Smooth muscle cell (in vitro differentiated cells): ENCODE data around the gene GPR78. TPM values are rescaled to one million over a fixed set of nuclear protein-coding genes. Genes with fewer than 3 reads are reported as not detected.

Experiments
- DNase-seq: peaks from one replicate; lab custom pipeline; 2025; ENCODE audit not compliant: unreplicated experiment; lab: John Stamatoyannopoulos, UW
- H2AFZ ChIP-seq: fragments of 200-600 bp; sonication (generic); 2 replicates; pipeline ENCODE4 v1.6.0; 2016; ENCODE audit warnings: antibody characterized with exemption, low read depth, mild to moderate bottlenecking
- H3F3A ChIP-seq: fragments of 200-600 bp; sonication (generic); 2 replicates; pipeline ENCODE4 v1.6.0; 2017; ENCODE audit warnings: antibody characterized with exemption, low read depth
- H3K27ac ChIP-seq: fragments of 200-600 bp; sonication (generic); 2 replicates; pipeline ENCODE4 v1.5.1; 2016; ENCODE audit warnings: low read depth, mild to moderate bottlenecking
- H3K27me3 ChIP-seq: fragments of 200-600 bp; sonication (generic); 2 replicates; pipeline ENCODE4 v1.6.1; 2016; ENCODE audit warnings: low read depth, mild to moderate bottlenecking
- H3K36me3 ChIP-seq: fragments of 200-600 bp; sonication (generic); 2 replicates; pipeline ENCODE4 v1.5.1; 2016; ENCODE audit warnings: low read depth
- H3K4me1 ChIP-seq: fragments of 200-600 bp; sonication (generic); 2 replicates; pipeline ENCODE4 v1.5.1; 2016; ENCODE audit warnings: low read depth
- H3K4me2 ChIP-seq: fragments of 200-600 bp; sonication (generic); 2 replicates; pipeline ENCODE4 v1.6.0; 2016; ENCODE audit warnings: mild to moderate bottlenecking
- H3K4me3 ChIP-seq: fragments of 200-600 bp; sonication (generic); 2 replicates; pipeline ENCODE4 v1.5.1; 2016; ENCODE audit warnings: mild to moderate bottlenecking
- H3K79me2 ChIP-seq: fragments of 200-600 bp; sonication (generic); 2 replicates; pipeline ENCODE4 v1.6.0; 2016; ENCODE audit warnings: low read depth, mild to moderate bottlenecking
- H3K9ac ChIP-seq: fragments of 200-600 bp; sonication (generic); 2 replicates; pipeline ENCODE4 v1.6.0; 2016; ENCODE audit warnings: low read depth
- H3K9me3 ChIP-seq: fragments of 200-600 bp; sonication (generic); replicated peaks from 2 replicates; pipeline ENCODE4 v1.5.1; 2016; ENCODE audit warnings: low read depth
- H4K20me1 ChIP-seq: fragments of 200-600 bp; sonication (generic); 2 replicates; pipeline ENCODE4 v1.6.0; 2016; ENCODE audit warnings: low read depth
- WGBS: methylation state at CpG from one replicate; pipeline ENCODE4 v1.1.7; 2016; ENCODE audit warnings: low lambda C conversion rate; 5-methylcytosine and 5-hydroxymethylcytosine counted together
- polyA plus RNA-seq: library from polyadenylated mRNA; unstranded; fragments of >200 nt; fragmentation: Nextera tagmentation; extraction: Ambion mirVana; gene quantifications from 2 replicates; pipeline ENCODE4 v1.2.1, GENCODE V29; 2016
- total RNA-seq: library from RNA; depleted of rRNA; stranded (reverse); fragments of >200 nt; gene quantifications from 2 replicates; pipeline ENCODE4 v1.2.3, GENCODE V29; 2014
- TF ChIP-seq, protein P1 (sequence below): fragments of 200-600 bp; sonication (generic); IDR thresholded peaks from 2 replicates; pipeline ENCODE4 v1.5.1; 2017; ENCODE audit warnings: borderline replicate concordance, mild to moderate bottlenecking, antibody characterized with exemption; ENCODE audit not compliant: insufficient read depth, poor library complexity, severe bottlenecking

Gene GPR78
- total and polyA plus RNA-seq, 2 experiments from 2014 or later, result 0.05 TPM; not detected in 1

DNA sequence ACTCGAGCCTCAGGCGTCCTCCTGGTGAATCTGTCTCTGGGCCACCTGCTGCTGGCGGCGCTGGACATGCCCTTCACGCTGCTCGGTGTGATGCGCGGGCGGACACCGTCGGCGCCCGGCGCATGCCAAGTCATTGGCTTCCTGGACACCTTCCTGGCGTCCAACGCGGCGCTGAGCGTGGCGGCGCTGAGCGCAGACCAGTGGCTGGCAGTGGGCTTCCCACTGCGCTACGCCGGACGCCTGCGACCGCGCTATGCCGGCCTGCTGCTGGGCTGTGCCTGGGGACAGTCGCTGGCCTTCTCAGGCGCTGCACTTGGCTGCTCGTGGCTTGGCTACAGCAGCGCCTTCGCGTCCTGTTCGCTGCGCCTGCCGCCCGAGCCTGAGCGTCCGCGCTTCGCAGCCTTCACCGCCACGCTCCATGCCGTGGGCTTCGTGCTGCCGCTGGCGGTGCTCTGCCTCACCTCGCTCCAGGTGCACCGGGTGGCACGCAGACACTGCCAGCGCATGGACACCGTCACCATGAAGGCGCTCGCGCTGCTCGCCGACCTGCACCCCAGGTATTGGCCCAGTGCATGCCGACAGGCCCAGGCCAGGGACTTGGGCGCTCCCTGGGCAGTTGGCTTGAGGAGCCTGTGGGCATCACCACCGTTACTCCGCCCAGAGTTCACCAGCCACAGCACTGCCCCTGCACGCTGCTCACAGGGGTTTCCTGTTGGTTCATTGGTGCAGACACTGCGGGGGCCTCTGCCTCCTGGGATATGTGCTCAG, 1.1 kb downstream of the GPR78 start:
- Histone ChIP-seq H3K9ac (no peak overlapping the region), H3K79me2 (no peaks in the 10 kb centered on the region), H3F3A (no peaks in the 10 kb centered on the region), H3K4me1 (peaks cover 7% of the 10 kb centered on the region), H3K4me3 (no peak overlapping the region), H2AFZ (no peak overlapping the region), H3K27ac (no peak overlapping the region), H3K36me3 (no peaks in the 10 kb centered on the region), H3K4me2 (peak overlapping the region; percentile 68), H3K9me3 (no peaks in the 10 kb centered on the region), H3K27me3 (peaks cover 69% of the 10 kb centered on the region), H4K20me1 (no peaks in the 10 kb centered on the region)
- TF ChIP-seq, protein P1, sequence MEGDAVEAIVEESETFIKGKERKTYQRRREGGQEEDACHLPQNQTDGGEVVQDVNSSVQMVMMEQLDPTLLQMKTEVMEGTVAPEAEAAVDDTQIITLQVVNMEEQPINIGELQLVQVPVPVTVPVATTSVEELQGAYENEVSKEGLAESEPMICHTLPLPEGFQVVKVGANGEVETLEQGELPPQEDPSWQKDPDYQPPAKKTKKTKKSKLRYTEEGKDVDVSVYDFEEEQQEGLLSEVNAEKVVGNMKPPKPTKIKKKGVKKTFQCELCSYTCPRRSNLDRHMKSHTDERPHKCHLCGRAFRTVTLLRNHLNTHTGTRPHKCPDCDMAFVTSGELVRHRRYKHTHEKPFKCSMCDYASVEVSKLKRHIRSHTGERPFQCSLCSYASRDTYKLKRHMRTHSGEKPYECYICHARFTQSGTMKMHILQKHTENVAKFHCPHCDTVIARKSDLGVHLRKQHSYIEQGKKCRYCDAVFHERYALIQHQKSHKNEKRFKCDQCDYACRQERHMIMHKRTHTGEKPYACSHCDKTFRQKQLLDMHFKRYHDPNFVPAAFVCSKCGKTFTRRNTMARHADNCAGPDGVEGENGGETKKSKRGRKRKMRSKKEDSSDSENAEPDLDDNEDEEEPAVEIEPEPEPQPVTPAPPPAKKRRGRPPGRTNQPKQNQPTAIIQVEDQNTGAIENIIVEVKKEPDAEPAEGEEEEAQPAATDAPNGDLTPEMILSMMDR, result no peak
- no peak for DNase-seq
- 58% methylated on average over 63 of the region's 66 CpGs for WGBS

DNA sequence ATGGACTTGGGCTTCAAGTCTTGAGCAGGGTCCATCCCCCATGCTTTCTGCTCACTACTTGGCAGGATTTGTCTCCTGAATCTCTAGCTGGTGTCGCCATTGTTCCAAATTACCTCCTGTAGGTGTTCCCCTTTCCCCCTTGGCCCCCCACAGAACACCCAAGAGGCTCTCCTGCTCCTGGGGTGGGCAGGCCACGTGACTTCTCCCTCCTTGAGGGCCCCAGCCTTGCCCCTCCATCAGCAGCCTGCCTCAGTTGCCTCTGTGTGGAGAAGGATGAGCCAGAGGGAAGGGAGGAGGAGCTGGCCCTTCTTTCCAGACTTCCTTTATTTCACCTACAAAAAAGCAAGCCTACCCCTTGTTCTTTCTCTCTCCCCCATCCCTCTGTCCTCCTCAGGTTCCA, 1.8 kb downstream of the GPR78 start:
- no peak overlapping the region for H3K4me3 ChIP-seq
- peaks cover 69% of the 10 kb centered on the region for H3K27me3 ChIP-seq
- H4K20me1 ChIP-seq, result no peaks in the 10 kb centered on the region
- H3K4me1 ChIP-seq, result peaks cover 7% of the 10 kb centered on the region
- H2AFZ ChIP-seq, result no peak overlapping the region
- 85% methylated on average over 2 of the region's 2 CpGs for WGBS
- H3K4me2 ChIP-seq, result no peak overlapping the region
- no peaks in the 10 kb centered on the region for H3K79me2 ChIP-seq
- H3F3A ChIP-seq, result no peaks in the 10 kb centered on the region
- TF ChIP-seq, protein P1, result no peak
- no peaks in the 10 kb centered on the region for H3K9me3 ChIP-seq
- H3K36me3 ChIP-seq, result no peaks in the 10 kb centered on the region
- H3K27ac ChIP-seq, result no peak overlapping the region
- no peak overlapping the region for H3K9ac ChIP-seq
- no peak for DNase-seq

DNA sequence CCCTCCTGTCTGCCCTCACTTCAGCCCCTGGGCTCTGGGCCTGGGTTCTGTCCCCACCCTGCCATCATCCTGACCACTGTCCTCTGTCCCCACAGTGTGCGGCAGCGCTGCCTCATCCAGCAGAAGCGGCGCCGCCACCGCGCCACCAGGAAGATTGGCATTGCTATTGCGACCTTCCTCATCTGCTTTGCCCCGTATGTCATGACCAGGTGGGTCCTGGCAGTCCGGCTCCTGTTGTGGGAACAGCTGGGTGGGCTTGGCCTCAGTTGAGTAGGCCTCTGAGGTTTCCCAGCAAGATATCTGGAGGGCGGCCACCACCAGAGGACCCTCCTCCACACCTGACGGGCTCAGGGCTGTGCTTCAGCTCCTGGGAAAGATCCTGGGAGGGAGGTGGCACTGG, 2.2 kb downstream of the GPR78 start:
- no peaks in the 10 kb centered on the region for H3F3A ChIP-seq
- H3K79me2 ChIP-seq, result no peaks in the 10 kb centered on the region
- no peak overlapping the region for H2AFZ ChIP-seq
- H3K4me3 ChIP-seq, result no peak overlapping the region
- no peaks in the 10 kb centered on the region for H3K36me3 ChIP-seq
- DNase-seq, result no peak
- H3K9ac ChIP-seq, result no peak overlapping the region
- WGBS, result 94% methylated on average over 12 of the region's 12 CpGs
- H3K27ac ChIP-seq, result no peak overlapping the region
- TF ChIP-seq, protein P1, result no peak
- no peak overlapping the region for H3K4me2 ChIP-seq
- H3K27me3 ChIP-seq, result peaks cover 66% of the 10 kb centered on the region
- no peaks in the 10 kb centered on the region for H4K20me1 ChIP-seq
- H3K4me1 ChIP-seq, result peaks cover 7% of the 10 kb centered on the region
- H3K9me3 ChIP-seq, result no peaks in the 10 kb centered on the region
